ENCODE measurements around the gene SPATA21.

The SPATA21 gene

DNA sequence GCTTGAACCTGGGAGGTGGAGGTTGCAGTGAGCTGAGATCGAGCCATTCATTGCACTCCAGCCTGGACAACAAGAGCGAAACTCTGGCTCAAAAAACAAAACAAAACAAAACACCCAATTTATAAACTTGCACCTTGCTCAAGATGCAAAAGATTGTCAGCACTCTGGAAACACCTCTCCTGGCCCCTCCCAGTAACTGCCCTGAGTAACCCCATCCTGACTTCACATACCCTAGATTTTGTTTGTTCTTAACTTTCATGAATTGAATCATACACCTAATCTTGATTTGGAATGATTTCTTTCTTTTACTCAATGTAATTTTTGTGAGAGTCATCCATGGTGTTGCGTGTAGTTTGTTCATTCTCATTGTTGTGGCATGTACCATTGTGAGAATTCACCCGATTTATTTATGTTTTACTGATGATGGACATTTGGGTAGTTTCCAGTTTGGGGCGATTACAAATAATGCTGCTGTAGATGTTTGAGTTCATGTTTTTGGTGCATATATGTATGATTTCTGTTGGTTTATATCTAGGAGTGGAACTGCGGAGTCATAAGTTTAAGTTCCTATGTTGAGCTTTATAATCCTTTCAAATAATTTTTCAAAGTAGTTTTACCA is 13.7 kb upstream of the SPATA21 start:
- no peak for DNase-seq

DNA sequence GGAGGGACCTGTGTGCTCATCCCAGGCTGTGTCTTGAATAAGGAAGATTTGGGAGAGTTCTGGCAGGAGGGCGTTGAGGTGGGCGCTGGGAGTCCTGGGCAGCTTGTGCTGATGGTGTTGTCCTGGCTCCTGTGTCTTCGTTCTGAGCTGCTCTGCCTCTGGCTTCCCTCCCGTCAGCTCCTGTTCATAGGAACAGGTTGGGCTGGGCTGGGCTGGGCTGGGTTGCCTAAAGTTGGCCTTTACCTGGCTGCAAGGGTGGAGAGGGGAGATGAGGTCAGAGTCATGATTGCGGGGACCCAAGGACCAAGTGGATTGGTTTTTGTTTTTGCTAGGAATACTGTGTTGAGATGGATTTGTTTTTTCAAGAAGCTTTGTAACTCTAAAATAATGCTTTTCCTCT is 12.4 kb upstream of the SPATA21 start:
- DNase-seq = no peak

DNA sequence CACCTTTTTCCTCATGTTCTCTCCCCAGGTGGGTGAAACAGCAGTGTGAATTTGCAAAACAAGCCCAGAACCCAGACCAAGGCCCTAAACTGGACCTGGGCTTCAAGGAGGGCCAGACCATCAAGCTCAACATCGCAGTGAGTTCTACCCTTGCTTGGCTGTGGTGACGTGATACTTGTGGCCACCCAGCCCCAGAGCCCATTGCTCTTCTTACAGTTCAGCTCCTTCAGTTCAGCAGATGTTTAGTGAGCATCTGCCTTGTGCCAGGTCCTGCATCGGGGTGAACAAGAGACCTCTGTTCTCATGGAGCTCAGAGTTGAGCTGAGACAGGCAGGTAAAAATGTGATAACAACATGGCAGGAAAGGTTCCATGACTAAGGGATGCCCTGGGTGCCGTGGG is 11.8 kb upstream of the SPATA21 start:
- no peak for DNase-seq

GRCh38 chr1:16447641-16448040 is 10.4 kb upstream of the SPATA21 start:
- no peak for DNase-seq

DNA sequence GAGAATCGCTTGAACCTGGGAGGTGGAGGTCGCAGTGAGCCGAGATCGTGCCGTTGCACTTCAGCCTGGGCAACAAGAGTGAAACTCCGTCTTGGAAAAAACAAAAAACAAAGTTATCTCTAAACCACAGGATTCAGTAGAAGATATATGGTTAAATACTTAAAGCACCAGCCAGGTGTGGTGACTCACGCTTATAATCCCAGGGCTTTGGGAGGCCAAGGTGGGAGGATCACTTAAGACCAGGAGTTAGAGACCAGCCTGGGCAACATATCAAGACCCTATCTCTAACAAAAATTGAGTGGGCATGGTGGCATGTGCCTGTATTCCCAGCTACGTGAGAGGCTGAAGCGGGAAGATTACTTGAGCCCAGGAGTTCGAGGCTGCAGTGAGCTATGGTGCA is 8.9 kb upstream of the SPATA21 start:
- no peak for DNase-seq

GRCh38 chr1:16445052-16445451 is 7.8 kb upstream of the SPATA21 start:
- no peak for DNase-seq

- DNase-seq = no peak
Measured at GRCh38 chr1:16443975-16444770, 6.9 kb upstream of the SPATA21 start.

DNA sequence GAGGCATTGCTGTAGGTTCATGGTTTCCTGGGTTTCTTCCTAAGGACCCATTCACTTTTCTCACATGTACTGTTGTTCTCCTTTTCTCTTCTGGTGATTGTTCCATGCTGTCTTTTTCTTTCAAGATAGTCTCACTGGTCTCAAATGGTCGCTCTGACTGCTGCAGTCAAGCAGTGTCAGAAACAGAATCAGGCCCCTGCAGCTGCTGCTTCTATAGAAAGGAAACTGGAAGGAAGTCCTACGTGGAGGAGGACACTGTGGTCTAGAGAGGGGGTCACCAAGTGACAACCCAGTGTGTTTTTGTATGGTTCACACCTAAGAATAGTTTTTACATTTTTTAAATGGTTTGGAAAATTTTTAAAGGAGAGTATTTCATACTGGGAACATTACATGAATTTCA is 5.7 kb upstream of the SPATA21 start:
- no peak for DNase-seq

DNA sequence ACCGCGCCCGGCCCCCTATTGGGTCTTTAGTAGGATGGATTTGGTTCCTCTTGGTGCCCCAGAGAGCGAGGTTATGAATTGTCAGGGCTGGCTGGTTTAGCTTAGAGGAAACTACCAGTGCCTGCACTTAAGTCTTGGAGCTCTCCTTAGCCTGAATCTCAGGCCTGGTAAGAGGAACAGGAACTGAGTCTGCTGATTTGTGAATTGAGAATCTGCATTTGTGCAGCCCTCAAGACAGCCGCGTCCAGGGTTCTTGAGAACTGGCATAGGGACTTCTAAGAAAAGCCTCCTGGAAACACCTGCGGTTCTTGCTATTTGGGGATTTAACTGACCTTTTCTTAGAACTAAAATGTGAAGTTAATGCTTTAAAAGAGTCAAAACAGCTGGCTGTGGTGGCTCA is 5.0 kb upstream of the SPATA21 start:
- no peak for DNase-seq

GRCh38 chr1:16441282-16441665 is 4.0 kb upstream of the SPATA21 start:
- DNase-seq = no peak

- DNase-seq = peak; percentile 88
Measured at GRCh38 chr1:16440470-16441281, 3.5 kb upstream of the SPATA21 start, which contains the start of gene NECAP2. Gene NECAP2 (plus strand): TSS chr1:16440724. CDS start chr1:16440762, 38 bp downstream.

DNA sequence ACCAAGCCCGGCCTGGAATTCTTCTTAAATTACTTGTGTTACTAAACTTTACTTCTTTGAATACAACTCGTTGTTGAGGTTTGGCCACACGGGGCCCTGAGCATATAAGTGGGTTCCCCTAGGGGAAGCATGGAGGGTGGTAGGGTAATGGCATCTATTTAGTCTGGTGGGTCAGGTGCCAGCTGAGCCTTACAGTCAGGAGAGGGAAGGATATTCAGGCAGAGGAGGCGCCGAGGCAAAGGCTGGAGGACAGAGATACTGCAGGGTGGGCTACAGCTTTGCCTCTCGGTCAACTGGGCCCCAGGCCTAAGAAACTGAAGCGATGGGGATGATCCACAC is 2.9 kb upstream of the SPATA21 start:
- no peak for DNase-seq

DNA sequence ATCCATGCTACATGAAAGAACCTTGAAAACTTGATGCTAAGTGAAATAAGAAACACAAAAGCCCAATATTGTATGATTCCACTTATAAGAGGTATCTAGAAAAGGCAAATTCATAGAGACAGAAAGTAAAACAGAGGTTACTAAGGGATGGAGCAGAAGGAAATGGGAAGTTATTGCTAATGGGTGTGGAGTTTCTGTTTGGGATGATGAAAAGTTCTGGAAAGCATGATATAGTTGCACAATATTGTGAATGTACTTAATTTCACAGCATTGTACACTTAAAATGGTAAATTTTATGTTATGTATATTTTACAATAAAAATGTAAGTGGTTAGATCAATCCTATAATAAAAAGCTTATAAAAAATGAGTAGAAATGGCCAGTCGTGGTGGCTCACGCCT is 1.7 kb upstream of the SPATA21 start:
- no peak for DNase-seq

DNA sequence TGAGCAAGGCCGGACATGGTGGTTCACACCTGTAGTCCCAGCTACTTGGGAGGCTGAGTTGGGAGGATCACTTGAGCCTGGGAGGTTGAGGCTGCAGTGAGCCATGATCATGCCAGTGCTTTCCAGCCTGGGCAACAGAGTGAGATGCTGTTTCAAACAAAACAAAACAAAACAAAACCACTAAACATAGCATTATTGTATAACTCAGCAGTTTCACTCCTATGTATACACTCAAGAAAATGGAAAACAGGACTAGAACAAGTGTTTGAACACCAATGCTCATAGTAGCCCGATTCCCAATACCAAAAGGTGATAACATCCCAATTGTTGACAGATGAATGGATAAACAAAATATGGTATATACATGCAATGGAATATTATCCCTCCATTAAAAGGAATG is 1.3 kb upstream of the SPATA21 start:
- DNase-seq = no peak

DNA sequence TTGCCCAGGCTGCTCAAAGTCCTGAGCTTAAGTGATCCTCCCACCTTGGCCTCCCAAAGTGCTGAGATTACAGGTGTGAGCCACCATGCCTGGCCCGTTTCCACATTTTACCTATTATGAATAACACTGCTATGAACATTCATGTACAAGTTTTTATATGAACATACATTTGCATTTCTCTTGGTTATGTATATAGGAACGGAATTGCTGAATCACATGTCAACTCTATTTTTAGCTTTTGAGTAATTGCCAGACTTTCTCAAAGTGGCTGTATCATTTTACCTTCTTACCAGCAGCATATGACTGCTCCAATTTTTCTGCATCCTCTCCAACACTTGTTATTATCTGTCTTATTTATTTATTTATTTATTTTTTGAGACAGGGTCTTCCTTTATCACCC is 2.7 kb downstream of the SPATA21 start:
- no peak for DNase-seq

- no peak for DNase-seq
Measured at GRCh38 chr1:16434007-16434406, 3.2 kb downstream of the SPATA21 start.

GRCh38 chr1:16433030-16433429 is 4.2 kb downstream of the SPATA21 start:
- DNase-seq = no peak

- DNase-seq = peak; percentile 41
Measured at GRCh38 chr1:16430606-16431005, 6.6 kb downstream of the SPATA21 start.

- no peak for DNase-seq
Measured at GRCh38 chr1:16425125-16426025, 11.8 kb downstream of the SPATA21 start.

GRCh38 chr1:16422041-16422440 is 15.2 kb downstream of the SPATA21 start:
- no peak for DNase-seq

DNA sequence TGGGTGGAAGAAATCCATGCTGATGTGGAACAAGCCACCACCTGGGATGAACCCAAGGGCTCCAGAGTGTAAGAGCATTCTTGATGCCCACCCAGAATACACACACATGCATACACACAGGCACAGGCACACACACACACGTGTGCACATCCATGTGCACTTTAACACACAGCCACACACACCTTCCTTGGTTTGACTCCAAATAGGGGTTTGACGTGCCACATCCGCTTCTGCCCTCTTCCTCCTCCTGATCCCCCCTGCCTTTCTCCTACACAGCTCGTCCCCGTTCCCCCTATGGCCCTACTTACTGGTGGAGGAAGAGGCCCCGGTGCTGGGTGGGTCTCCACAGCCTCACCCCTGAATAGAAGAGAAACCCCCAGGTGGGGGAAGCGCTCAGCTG is 16.0 kb downstream of the SPATA21 start:
- no peak for DNase-seq

- DNase-seq = no peak
Measured at GRCh38 chr1:16420424-16421118, 16.7 kb downstream of the SPATA21 start.
